GM12891 (cell line): ENCODE data around the gene STX12.

Experiments
- DNase-seq: peaks from one replicate; pipeline ENCODE4 v3.0.0; 2011; ENCODE audit warnings: low spot score; ENCODE audit not compliant: insufficient read length
- FAIRE-seq: peaks from 2 replicates; lab custom pipeline; 2011; peaks lifted over from hg19 to GRCh38; lab: Jason Lieb, UNC
- PAX5 ChIP-seq: IDR thresholded peaks from 2 replicates; pipeline ENCODE4 v1.6.1; 2011; ENCODE audit warnings: low read length, moderate library complexity, mild to moderate bottlenecking; ENCODE audit not compliant: insufficient read depth, severe bottlenecking
- POLR2A ChIP-seq: IDR thresholded peaks from 2 replicates; pipeline ENCODE4 v1.6.1; 2011; ENCODE audit warnings: low read depth, low read length, control low read depth
- POLR2AphosphoS5 ChIP-seq: IDR thresholded peaks from 2 replicates; pipeline ENCODE4 v1.6.1; 2011; ENCODE audit warnings: low read depth, low read length, control low read depth
- POU2F2 ChIP-seq: IDR thresholded peaks from 2 replicates; pipeline ENCODE4 v1.6.1; 2011; ENCODE audit warnings: low read depth, mild to moderate bottlenecking, control low read depth, low read length, moderate library complexity
- SPI1 ChIP-seq: IDR thresholded peaks from 2 replicates; pipeline ENCODE4 v1.6.1; 2011; ENCODE audit warnings: low read depth, low read length, control low read depth
- TAF1 ChIP-seq: IDR thresholded peaks from 2 replicates; pipeline ENCODE4 v1.6.1; 2011; ENCODE audit warnings: low read depth, low read length, control low read depth

Gene STX12

GRCh38 chr1:27745466-27745865, 27.6 kb upstream of the STX12 start:
- FAIRE-seq (no peak), DNase-seq (no peak)
- TF ChIP-seq TAF1 (no peak), POLR2A (no peak), PAX5 (no peak), POU2F2 (no peak), SPI1 (no peak), POLR2AphosphoS5 (no peak)

- no peak for TF ChIP-seq PAX5
- TF ChIP-seq TAF1, result no peak
- TF ChIP-seq POLR2A, result no peak
- no peak for TF ChIP-seq POU2F2
- no peak for TF ChIP-seq SPI1
- no peak for TF ChIP-seq POLR2AphosphoS5
- FAIRE-seq (no peak), DNase-seq (no peak)
Measured at GRCh38 chr1:27752360-27752759, 20.7 kb upstream of the STX12 start.

GRCh38 chr1:27755286-27755685, 17.7 kb upstream of the STX12 start:
- FAIRE-seq (peak; percentile 13), DNase-seq (no peak)
- TF ChIP-seq POLR2A (no peak), PAX5 (no peak)

- DNase-seq (no peak), FAIRE-seq (no peak)
Measured at GRCh38 chr1:27755865-27756264, 17.2 kb upstream of the STX12 start.

GRCh38 chr1:27759236-27759635, 13.8 kb upstream of the STX12 start:
- TF ChIP-seq POLR2AphosphoS5, result no peak
- no peak for TF ChIP-seq POU2F2
- no peak for TF ChIP-seq PAX5
- no peak for TF ChIP-seq TAF1
- TF ChIP-seq SPI1, result no peak
- TF ChIP-seq POLR2A, result no peak
- FAIRE-seq (no peak), DNase-seq (no peak)

More at GRCh38 chr1:27755865-27756264, 17.2 kb upstream of the STX12 start:
- TF ChIP-seq TAF1 (no peak), POLR2A (no peak), PAX5 (no peak), POU2F2 (no peak), SPI1 (no peak), POLR2AphosphoS5 (no peak)

- FAIRE-seq, result no peak
- TF ChIP-seq POU2F2 (no peak), POLR2A (no peak), PAX5 (no peak), TAF1 (no peak), POLR2AphosphoS5 (no peak), SPI1 (no peak)
- no peak for DNase-seq
Measured at GRCh38 chr1:27760426-27760825, 12.6 kb upstream of the STX12 start.

GRCh38 chr1:27762033-27762432, 11.0 kb upstream of the STX12 start:
- DNase-seq (no peak), FAIRE-seq (no peak)
- TF ChIP-seq POLR2A (no peak), POLR2AphosphoS5 (no peak), SPI1 (no peak), POU2F2 (no peak), PAX5 (no peak), TAF1 (no peak)

- TF ChIP-seq POLR2A (no peak), POLR2AphosphoS5 (no peak), SPI1 (no peak), POU2F2 (no peak), PAX5 (no peak), TAF1 (no peak)
- DNase-seq, result no peak
- no peak for FAIRE-seq
Measured at GRCh38 chr1:27763358-27763757, 9.7 kb upstream of the STX12 start.

GRCh38 chr1:27770293-27770830, 2.7 kb upstream of the STX12 start:
- no peak for FAIRE-seq
- no peak for DNase-seq
- TF ChIP-seq TAF1 (no peak), POLR2A (no peak), POLR2AphosphoS5 (no peak), PAX5 (no peak), SPI1 (no peak), POU2F2 (no peak)

GRCh38 chr1:27772036-27772931, 735 bp upstream of the STX12 start:
- no peak for FAIRE-seq
- no peak for DNase-seq
- no peak for TF ChIP-seq POU2F2
- TF ChIP-seq PAX5, result no peak
- no peak for TF ChIP-seq TAF1
- TF ChIP-seq SPI1, result no peak
- no peak; the same call in 1 of the 2 replicates for TF ChIP-seq POLR2AphosphoS5
- no peak; the same call in 1 of the 2 replicates for TF ChIP-seq POLR2A
